HT-29 (cell line): ENCODE results near the gene VN1R4. TPM values are rescaled to one million over a fixed set of nuclear protein-coding genes. Genes with fewer than 3 reads are reported as not detected.
"Not testable (repeated sequence)": the region's sequence is repeated elsewhere in the genome, so short reads cannot be mapped to it uniquely, and the experiment has no call there.

Experiments
- DNase-seq: peaks from one replicate; pipeline ENCODE4 v3.0.0-alpha.2; 2015; ENCODE audit warnings: low spot score
- total RNA-seq: library from RNA; depleted of rRNA; stranded (reverse); fragments of >200 nt; shearing (Covaris generic); gene quantifications from 2 replicates; pipeline ENCODE4 v1.2.3, GENCODE V29; 2014; rRNA removed

VN1R4 gene
- not detected in 2 replicates for total RNA-seq

- not testable (repeated sequence) for DNase-seq
These were observed at the start of gene VN1R4 for GRCh38 chr19:53267623-53268022. Gene VN1R4 (minus strand): TSS chr19:53267723. CDS start chr19:53267665, 58 bp downstream.

GRCh38 chr19:53311897-53312296 is 44.4 kb upstream of the VN1R4 start:
- DNase-seq: no peak

DNA sequence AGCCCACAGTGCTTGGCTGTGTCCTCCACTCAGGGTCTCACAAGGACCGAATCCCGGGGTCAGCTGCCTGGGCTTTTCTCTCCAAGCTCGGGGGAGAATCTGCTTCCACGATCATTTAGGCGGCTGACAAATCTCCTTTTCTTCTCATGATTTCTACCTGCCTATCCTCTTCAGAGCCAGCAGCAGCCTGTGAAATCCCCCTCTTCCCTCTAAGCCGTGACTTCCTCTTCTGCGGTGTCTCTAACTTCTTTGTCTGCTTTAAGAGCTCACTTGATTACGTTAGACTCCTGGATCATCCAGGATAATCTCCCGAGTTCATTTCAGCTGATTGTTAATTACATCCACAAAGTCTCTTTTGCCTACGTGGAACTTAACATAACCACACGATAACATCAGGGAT is 43.5 kb upstream of the VN1R4 start:
- DNase-seq: no peak

DNA sequence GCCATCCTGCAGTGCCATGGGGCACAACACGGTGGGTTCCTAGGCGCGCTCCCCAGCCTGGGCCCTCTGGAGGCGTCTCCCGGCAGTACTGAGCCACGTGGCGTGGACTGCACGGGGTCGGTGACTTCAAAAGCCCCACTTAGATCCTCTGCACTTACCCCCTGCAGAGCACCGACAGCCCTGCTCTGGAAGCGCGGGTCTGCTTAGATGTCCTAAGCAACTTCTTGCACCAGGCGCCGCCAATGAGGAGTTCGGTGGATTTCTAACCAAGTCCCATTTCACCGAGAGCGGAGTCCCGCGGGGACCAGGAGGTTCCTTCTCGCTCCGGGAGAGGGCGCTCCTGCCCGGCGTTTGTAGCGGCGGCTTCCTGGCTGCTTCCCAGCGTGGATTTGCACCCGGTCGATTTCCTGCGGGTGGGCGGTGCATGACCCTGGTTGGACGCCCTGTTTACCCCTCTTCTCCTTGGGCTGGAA is 40.9 kb upstream of the VN1R4 start:
- no peak for DNase-seq

DNA sequence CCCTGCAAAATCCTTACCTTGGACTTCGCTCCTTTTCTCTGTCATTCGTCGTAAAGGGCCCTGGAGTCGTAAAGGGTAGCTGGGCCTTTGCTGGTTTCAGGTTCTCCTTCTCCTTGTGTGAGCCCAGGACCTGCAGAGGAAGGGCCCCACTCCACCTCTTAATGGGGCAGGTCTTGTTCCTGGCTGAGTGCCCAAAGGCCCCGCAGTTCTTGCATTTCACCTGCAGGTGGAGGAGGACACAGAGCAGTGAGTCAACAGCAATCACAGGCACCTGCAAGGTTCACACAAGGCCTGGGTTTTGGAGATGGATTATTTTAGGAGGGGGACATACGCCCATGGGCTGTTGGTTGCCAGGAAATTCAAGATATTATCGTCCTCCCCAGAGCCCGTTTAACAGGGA is 33.8 kb upstream of the VN1R4 start:
- not testable (repeated sequence) for DNase-seq

DNA sequence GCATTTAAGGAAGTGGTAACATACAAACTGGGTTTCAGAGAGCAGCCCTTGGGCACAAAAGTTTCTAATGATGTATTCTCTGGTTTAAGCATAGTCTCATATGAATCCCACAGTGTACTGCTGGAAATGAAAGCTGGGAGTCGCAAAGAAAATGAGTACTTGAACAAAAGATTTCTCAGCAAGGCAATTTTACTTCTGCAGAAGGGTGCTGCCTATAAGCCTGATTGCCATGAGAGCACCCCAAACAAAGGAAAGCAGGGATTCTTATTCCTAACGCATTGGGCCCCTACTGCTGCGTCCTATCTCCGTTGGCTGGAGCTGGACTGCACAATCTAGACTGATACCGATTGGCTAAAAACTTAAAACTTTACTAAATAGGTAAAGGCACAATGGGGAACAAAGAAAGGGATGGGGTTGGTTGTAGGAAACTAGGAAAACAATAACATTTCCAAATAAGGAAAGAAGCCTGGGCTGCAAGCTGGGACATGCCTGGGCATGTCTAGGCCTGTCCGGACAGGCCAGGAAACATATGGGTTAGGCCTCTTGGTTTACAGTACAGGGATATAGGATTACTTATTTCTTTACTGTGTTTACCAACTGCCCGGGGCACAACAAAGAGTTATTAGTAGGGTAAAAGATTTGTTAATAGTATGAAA is 27.4 kb upstream of the VN1R4 start:
- DNase-seq: no peak

- no peak for DNase-seq
These were observed 23.4 kb upstream of the VN1R4 start for GRCh38 chr19:53290758-53291549.

DNA sequence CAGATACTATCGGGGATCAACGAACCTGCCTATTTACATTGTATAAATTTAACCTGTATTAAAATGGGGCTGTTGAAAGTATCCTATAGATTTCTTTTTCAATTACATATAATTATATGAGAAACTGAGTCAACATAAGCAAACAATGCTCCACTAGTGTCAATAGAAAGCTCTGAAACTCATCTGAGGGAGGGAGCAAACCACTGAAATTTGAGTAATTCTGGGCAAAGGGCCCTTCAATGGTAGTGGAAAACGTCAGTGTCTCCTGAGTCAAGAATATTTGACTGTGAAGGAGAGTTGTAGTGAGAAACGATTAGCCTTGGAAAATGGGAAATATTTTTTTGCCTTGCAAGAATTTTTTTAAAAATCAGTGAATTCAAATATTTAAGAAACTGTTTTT is 17.6 kb upstream of the VN1R4 start:
- no peak for DNase-seq

- DNase-seq: not testable (repeated sequence)
These were observed 14.4 kb upstream of the VN1R4 start for GRCh38 chr19:53281947-53282346.

DNA sequence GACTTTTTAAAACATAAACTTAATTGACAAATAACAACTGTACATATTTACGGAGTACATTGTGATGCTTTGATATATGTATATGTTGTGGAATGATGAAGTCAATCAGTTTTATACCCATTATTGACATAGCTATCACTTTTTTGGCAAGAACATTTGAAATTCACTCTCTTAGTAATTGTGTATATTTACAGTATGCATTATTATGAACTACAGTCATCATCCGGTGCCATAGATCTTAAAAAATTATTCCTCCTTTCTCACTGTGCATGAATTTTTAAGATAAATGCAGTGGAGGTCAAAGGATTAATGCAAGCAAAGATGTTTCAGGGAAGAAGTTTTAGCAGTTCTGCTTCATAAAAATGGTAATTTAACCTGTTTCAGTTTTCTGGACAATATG is 8.0 kb upstream of the VN1R4 start:
- DNase-seq: no peak

DNA sequence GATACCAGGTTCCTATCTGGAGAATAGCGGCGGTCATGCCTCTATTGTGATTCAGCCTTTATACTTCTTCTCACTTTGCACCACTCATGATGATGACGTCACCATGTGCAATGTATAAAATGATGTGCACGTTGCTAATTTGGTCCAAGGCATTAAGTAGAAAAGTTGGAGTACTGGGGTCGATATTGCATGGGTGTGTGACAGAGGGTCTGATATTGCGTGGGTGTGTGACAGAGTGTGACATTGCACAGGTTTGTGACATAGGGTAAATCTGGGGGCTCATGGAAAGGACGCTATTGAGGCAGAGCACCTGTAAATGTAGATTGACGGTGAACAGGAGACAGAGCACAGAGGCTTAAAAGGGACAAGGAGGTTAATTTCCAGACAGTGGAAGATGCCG is 4.5 kb upstream of the VN1R4 start:
- DNase-seq: no peak

GRCh38 chr19:53269861-53270260 is 2.3 kb upstream of the VN1R4 start:
- DNase-seq: not testable (repeated sequence)

DNA sequence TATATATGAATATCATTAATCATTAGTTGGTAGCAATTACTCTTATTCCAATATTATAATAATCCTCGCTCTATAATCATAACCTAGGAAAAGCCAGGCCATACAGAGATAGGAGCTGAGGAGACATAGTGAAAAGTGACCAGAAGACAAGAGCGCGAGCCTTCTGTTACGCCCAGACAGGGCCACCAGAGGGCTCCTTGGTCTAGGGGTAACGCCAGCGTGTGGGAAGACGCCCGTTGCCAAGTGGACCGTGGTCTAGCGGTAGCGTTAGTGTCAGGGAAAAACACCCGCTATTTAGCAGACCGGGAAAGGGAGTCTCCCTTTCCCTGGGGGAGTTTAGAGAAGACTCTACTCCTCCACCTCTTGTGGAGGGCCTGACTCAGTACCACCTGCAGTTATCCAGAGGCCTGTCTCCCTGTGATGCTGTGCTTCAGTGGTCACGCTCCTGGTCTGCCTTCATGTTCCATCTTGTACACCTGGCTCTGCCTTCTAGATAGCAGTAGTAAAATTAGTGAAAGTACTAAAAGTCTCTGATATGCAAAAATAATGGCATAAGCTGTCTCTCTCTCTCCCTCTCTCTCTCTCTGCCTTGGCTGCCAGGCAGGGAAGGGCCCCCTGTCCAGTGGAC is 9.7 kb downstream of the VN1R4 start, which contains the start of gene VN1R2:
TSS of gene VN1R2 (plus strand) at position 578 of the 628 bp plus-strand sequence. CDS start 84 bp downstream, outside the sequence.
- not testable (repeated sequence) for DNase-seq

DNA sequence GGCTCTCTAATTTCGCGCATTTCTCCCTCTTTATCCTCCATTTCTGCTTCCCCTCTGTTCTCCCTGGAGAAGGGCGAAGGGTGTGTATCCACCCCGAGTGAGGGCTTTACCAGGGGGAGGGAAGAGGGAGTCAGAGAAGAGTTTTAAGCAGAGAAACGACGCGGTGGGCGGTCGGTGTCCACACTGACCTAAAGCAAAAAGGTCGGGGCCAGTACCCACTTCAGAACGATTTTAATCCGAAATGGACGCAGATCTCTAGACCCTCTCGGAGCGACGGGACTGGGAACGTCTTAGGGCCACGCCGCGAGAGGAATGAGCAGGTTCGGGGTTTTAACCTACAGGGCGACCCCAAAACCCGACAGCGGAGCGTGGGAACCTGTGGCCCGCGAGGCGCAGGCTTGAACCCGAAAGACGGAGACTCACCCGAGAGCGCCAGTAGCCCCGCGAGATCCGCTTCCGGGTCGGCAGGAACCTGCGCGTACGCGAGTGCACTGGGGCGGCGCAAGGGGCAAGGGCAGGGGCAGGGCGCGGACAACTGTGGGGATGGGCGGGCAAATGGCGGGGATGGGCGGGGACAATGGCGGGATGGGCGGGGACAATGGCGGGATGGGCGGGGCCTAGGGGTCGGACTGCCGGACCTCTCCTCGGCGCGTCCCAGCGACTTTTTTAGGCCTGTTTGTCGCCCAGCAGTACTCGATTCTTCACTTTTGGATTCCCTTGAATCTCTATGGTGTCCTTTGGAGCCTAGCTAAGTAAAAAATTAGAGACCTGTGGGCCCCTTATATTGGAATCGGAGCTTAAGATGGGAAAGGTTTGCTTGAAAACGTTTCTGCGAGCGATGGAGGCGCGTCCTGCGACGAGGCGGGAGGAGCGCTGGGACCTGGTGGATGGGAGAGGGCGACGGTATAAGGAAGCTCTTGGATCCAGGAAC is 12.8 kb downstream of the VN1R4 start, which contains the start of gene ZNF677:
TSS of gene ZNF677 (minus strand) at position 463 of the 931 bp plus-strand sequence. CDS start 3,323 bp downstream, outside the sequence.
- no peak for DNase-seq

- no peak for DNase-seq
These were observed 21.0 kb downstream of the VN1R4 start for GRCh38 chr19:53246498-53246897.

DNA sequence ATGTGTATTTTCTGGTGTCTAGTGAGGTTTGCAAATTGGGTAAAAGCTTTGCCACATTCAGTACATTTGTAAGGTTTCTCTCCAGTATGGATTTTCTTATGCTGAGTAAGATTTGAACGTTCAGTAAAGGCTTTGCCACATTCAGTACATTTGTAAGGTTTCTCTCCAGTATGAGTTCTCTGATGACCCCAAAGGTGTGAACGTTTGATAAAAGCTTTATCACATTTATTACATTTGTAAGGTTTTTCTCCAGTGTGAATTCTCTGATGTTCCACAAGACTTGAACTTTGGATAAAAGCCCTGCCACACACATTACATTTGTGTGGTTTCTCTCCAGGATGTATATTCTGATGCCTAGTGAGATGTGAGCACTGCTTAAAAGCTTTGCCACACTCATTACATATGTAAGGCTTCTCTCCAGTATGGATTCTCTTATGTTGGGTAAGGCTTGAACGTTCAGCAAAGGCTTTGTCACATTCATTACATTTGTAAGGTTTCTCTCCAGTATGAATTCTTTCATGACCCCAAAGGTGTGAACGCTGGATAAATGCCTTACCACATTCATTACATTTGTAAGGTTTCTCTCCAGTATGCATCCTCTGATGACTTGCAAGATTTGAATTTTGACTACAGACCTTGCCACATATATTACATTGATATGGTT is 30.3 kb downstream of the VN1R4 start:
- no peak for DNase-seq

DNA sequence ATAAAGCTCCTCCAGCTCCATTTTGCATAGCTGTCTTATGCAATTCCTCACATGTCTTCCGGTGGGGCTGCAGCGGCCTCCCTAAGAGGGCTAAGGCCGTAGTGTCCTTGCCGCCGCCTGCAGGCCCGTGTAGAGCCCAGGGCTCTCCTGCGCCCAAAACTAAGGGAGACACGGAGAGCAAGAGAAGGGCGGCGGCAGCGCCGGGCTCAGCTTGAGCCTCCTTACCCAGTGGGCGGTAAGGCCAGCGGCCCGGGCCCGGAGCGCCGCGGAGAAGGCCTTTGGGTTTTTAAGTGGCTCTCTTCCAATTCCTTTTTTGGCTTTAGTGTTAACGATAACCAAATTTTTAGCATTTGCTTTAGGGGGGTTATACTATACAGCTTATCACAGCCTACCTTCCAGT is 42.9 kb downstream of the VN1R4 start:
- DNase-seq: no peak

DNA sequence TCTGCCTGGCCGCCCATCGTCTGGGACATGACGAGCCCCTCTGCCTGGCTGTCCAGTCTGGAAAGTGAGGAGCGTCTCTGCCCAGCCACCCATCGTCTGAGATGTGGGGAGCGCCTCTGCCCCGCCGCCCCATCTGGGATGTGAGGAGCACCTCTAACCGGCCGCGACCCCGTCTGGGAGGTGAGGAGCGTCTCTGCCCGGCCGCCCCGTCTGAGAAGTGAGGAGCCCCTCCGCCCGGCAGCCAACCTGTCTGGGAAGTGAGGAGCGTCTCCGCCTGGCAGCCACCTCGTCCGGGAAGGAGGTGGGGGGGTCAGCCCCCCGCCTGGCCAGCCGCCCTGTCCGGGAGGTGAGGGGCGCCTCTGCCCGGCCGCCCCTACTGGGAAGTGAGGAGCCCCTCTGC is 44.8 kb downstream of the VN1R4 start:
- DNase-seq: not testable (repeated sequence)
